GM12878 (cell line): ENCODE measurements around the gene DNMT3A. TPM values are rescaled to one million over a fixed set of nuclear protein-coding genes. Genes with fewer than 3 reads are reported as not detected.

Source experiments
- MEF2B ChIP-seq: fragments of 450-650 bp; IDR thresholded peaks from 2 replicates; pipeline ENCODE4 v1.6.1; 2018; ENCODE audit warnings: mild to moderate bottlenecking, moderate library complexity; ENCODE audit not compliant: partially characterized antibody, poor library complexity, severe bottlenecking
- MTA2 ChIP-seq: fragments of 450-650 bp; IDR thresholded peaks from 2 replicates; pipeline ENCODE4 v1.6.1; 2016; ENCODE audit warnings: low read depth, mild to moderate bottlenecking, moderate library complexity
- SMC3 ChIP-seq: IDR thresholded peaks from 2 replicates; pipeline ENCODE4 v1.6.1; 2011; ENCODE audit warnings: low read length, improper control_type of control experiment, borderline replicate concordance
- polyA plus RNA-seq, 11 experiments: library from polyadenylated mRNA; depleted of rRNA in 4 of 11; unstranded in 6 of 11; stranded (reverse) in 5 of 11; fragments of >200 nt; fragmentation: Nextera tagmentation in 4 of 11; fragmentation: Illumina TruSeq in 1 of 11; extraction: Ambion mirVana in 4 of 11; extraction: Trizol in 1 of 11; gene quantifications; 1 replicate in 1 of 11; 2 replicates in 10 of 11; pipeline versions ENCODE4 v1.2.1 to v1.2.3, GENCODE V29; 2011 to 2016; ENCODE audit warnings: inconsistent platforms in 2 of 11, missing spikeins in 2 of 11, low read depth in 1 of 11
- total RNA-seq, 4 experiments: library from RNA; depleted of rRNA in 3 of 4; stranded (reverse); fragments of >200 nt in 3 of 4; fragmentation: Illumina TruSeq in 1 of 4; extraction: Trizol in 1 of 4; gene quantifications; 2 replicates each; pipeline versions ENCODE4 v1.2.1 to v1.2.3, GENCODE V29; 2013 to 2021
- TF ChIP-seq, protein P1 (sequence below): IDR thresholded peaks from 2 replicates; pipeline ENCODE4 v1.6.1; 2012; ENCODE audit warnings: mild to moderate bottlenecking, low read depth, low read length
- TF ChIP-seq, protein P2 (sequence below): IDR thresholded peaks from 2 replicates; pipeline ENCODE4 v1.6.1; 2012; ENCODE audit warnings: low read depth, low read length, improper control_type of control experiment
- TF ChIP-seq, protein P3 (sequence below): fragments of 450-650 bp; IDR thresholded peaks from 2 replicates; pipeline ENCODE4 v1.6.1; 2016; ENCODE audit warnings: mild to moderate bottlenecking
- TF ChIP-seq, protein P4 (sequence below): fragments of 450-650 bp; IDR thresholded peaks from 2 replicates; pipeline ENCODE4 v1.6.1; 2017; ENCODE audit warnings: mild to moderate bottlenecking
- TF ChIP-seq, protein P5 (sequence below): fragments of 450-650 bp; IDR thresholded peaks from 2 replicates; pipeline ENCODE4 v1.6.1; 2018; ENCODE audit warnings: mild to moderate bottlenecking, low read depth, moderate library complexity; ENCODE audit not compliant: partially characterized antibody
- TF ChIP-seq, protein P6 (sequence below): fragments of 450-650 bp; IDR thresholded peaks from 2 replicates; pipeline ENCODE4 v1.6.1; 2017; ENCODE audit warnings: mild to moderate bottlenecking, low read depth, inconsistent platforms; ENCODE audit not compliant: poor library complexity, severe bottlenecking

The DNMT3A gene
- total and polyA plus RNA-seq, 10 of the 15 experiments (the other 5 are each of a cell fraction or from before 2014, with no cell fraction given) = 7.4 to 51.6 (median 17.4) TPM

DNA sequence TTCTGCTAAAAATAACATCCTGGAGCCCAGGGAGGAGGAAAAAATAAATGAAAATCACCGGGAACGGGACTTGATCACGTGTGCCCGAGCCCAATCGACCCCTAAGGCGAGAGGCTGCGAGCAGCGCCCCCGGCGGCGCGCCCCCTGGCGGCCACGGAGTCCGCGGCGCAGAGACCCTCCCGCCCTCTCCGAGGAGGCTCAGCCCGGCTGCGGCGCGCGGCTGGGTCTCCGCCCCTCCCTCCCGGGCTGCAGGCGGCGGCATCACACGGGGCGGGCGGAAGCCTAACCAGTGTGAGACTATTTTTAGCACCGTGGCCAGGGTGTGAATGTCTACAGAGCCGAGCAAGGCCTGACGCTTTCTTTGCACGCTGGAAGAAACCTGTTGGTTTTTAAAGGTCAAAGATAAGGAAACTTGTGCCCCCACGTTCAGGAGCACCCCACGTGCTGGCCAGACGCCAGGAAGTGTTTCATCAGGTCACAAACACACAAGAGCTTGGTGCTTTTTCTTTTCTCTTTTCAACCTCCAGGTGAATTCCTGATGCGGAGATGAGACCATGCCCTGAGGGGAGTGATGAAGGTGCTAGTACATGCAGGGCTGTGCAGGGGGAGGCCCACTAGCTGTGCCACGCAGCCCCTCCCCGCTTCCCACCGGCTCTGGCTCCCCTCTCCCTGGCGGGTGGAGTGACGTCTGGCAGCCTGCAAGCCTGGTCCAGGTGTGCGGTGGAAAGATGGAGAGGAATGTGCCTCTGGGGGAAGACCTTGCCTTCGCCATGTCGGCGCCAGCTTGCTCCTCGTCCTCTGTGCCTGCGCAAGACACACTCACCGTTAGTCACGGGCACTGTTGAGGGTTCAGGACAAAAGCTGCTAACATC, 35.3 kb upstream of the DNMT3A start (continued):
- TF ChIP-seq, protein P1, sequence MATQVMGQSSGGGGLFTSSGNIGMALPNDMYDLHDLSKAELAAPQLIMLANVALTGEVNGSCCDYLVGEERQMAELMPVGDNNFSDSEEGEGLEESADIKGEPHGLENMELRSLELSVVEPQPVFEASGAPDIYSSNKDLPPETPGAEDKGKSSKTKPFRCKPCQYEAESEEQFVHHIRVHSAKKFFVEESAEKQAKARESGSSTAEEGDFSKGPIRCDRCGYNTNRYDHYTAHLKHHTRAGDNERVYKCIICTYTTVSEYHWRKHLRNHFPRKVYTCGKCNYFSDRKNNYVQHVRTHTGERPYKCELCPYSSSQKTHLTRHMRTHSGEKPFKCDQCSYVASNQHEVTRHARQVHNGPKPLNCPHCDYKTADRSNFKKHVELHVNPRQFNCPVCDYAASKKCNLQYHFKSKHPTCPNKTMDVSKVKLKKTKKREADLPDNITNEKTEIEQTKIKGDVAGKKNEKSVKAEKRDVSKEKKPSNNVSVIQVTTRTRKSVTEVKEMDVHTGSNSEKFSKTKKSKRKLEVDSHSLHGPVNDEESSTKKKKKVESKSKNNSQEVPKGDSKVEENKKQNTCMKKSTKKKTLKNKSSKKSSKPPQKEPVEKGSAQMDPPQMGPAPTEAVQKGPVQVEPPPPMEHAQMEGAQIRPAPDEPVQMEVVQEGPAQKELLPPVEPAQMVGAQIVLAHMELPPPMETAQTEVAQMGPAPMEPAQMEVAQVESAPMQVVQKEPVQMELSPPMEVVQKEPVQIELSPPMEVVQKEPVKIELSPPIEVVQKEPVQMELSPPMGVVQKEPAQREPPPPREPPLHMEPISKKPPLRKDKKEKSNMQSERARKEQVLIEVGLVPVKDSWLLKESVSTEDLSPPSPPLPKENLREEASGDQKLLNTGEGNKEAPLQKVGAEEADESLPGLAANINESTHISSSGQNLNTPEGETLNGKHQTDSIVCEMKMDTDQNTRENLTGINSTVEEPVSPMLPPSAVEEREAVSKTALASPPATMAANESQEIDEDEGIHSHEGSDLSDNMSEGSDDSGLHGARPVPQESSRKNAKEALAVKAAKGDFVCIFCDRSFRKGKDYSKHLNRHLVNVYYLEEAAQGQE = peak; percentile 40; the same call in 1 of the 2 replicates
- TF ChIP-seq, protein P2, sequence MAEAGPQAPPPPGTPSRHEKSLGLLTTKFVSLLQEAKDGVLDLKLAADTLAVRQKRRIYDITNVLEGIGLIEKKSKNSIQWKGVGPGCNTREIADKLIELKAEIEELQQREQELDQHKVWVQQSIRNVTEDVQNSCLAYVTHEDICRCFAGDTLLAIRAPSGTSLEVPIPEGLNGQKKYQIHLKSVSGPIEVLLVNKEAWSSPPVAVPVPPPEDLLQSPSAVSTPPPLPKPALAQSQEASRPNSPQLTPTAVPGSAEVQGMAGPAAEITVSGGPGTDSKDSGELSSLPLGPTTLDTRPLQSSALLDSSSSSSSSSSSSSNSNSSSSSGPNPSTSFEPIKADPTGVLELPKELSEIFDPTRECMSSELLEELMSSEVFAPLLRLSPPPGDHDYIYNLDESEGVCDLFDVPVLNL = peak; percentile 34; the same call in 1 of the 2 replicates
- TF ChIP-seq, protein P3, sequence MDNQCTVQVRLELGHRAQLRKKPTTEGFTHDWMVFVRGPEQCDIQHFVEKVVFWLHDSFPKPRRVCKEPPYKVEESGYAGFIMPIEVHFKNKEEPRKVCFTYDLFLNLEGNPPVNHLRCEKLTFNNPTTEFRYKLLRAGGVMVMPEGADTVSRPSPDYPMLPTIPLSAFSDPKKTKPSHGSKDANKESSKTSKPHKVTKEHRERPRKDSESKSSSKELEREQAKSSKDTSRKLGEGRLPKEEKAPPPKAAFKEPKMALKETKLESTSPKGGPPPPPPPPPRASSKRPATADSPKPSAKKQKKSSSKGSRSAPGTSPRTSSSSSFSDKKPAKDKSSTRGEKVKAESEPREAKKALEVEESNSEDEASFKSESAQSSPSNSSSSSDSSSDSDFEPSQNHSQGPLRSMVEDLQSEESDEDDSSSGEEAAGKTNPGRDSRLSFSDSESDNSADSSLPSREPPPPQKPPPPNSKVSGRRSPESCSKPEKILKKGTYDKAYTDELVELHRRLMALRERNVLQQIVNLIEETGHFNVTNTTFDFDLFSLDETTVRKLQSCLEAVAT = peak; percentile 87
- TF ChIP-seq, protein P4, sequence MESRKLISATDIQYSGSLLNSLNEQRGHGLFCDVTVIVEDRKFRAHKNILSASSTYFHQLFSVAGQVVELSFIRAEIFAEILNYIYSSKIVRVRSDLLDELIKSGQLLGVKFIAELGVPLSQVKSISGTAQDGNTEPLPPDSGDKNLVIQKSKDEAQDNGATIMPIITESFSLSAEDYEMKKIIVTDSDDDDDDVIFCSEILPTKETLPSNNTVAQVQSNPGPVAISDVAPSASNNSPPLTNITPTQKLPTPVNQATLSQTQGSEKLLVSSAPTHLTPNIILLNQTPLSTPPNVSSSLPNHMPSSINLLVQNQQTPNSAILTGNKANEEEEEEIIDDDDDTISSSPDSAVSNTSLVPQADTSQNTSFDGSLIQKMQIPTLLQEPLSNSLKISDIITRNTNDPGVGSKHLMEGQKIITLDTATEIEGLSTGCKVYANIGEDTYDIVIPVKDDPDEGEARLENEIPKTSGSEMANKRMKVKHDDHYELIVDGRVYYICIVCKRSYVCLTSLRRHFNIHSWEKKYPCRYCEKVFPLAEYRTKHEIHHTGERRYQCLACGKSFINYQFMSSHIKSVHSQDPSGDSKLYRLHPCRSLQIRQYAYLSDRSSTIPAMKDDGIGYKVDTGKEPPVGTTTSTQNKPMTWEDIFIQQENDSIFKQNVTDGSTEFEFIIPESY = no peak; the same call in 1 of the 2 replicates
- peak; percentile 85 for TF ChIP-seq MTA2
- TF ChIP-seq, protein P5, sequence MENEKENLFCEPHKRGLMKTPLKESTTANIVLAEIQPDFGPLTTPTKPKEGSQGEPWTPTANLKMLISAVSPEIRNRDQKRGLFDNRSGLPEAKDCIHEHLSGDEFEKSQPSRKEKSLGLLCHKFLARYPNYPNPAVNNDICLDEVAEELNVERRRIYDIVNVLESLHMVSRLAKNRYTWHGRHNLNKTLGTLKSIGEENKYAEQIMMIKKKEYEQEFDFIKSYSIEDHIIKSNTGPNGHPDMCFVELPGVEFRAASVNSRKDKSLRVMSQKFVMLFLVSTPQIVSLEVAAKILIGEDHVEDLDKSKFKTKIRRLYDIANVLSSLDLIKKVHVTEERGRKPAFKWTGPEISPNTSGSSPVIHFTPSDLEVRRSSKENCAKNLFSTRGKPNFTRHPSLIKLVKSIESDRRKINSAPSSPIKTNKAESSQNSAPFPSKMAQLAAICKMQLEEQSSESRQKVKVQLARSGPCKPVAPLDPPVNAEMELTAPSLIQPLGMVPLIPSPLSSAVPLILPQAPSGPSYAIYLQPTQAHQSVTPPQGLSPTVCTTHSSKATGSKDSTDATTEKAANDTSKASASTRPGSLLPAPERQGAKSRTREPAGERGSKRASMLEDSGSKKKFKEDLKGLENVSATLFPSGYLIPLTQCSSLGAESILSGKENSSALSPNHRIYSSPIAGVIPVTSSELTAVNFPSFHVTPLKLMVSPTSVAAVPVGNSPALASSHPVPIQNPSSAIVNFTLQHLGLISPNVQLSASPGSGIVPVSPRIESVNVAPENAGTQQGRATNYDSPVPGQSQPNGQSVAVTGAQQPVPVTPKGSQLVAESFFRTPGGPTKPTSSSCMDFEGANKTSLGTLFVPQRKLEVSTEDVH = no peak
- peak; percentile 97 for TF ChIP-seq MEF2B
- TF ChIP-seq, protein P6, sequence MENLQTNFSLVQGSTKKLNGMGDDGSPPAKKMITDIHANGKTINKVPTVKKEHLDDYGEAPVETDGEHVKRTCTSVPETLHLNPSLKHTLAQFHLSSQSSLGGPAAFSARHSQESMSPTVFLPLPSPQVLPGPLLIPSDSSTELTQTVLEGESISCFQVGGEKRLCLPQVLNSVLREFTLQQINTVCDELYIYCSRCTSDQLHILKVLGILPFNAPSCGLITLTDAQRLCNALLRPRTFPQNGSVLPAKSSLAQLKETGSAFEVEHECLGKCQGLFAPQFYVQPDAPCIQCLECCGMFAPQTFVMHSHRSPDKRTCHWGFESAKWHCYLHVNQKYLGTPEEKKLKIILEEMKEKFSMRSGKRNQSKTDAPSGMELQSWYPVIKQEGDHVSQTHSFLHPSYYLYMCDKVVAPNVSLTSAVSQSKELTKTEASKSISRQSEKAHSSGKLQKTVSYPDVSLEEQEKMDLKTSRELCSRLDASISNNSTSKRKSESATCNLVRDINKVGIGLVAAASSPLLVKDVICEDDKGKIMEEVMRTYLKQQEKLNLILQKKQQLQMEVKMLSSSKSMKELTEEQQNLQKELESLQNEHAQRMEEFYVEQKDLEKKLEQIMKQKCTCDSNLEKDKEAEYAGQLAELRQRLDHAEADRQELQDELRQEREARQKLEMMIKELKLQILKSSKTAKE = peak; percentile 94
- peak; percentile 87 for TF ChIP-seq SMC3
